MM.1S (cell line): Measurements from ENCODE around the gene NLGN1.

Experiments used
- DNase-seq: peaks from one replicate; pipeline ENCODE4 v3.0.0-alpha.2; 2015
- H2AFZ ChIP-seq: fragments of 300-600 bp; sonication (generic); 2 replicates; pipeline ENCODE4 v1.6.0; 2016; ENCODE audit warnings: antibody characterized with exemption, low read length
- H3F3A ChIP-seq: fragments of 300-600 bp; sonication (generic); 2 replicates; pipeline ENCODE4 v1.6.1; 2016; ENCODE audit warnings: mild to moderate bottlenecking, antibody characterized with exemption, low read length, moderate library complexity, mixed read lengths; ENCODE audit not compliant: insufficient read depth
- H3K27ac ChIP-seq: fragments of 300-600 bp; sonication (generic); 2 replicates; pipeline ENCODE4 v1.5.1; 2016; ENCODE audit warnings: mild to moderate bottlenecking, low read length
- H3K27me3 ChIP-seq: fragments of 300-600 bp; sonication (generic); replicated peaks from 2 replicates; pipeline ENCODE4 v1.6.0; 2016; ENCODE audit warnings: low read length; ENCODE audit not compliant: insufficient read depth
- H3K36me3 ChIP-seq: fragments of 300-600 bp; sonication (generic); replicated peaks from 2 replicates; pipeline ENCODE4 v1.6.1; 2016; ENCODE audit warnings: mild to moderate bottlenecking, low read length, mixed read lengths; ENCODE audit not compliant: insufficient read depth
- H3K4me1 ChIP-seq: fragments of 300-600 bp; sonication (generic); 2 replicates; pipeline ENCODE4 v1.6.1; 2016; ENCODE audit warnings: low read length, mixed read lengths
- H3K4me2 ChIP-seq: fragments of 300-600 bp; sonication (generic); 2 replicates; pipeline ENCODE4 v1.6.0; 2016; ENCODE audit warnings: low read depth, low read length
- H3K4me3 ChIP-seq: fragments of 300-600 bp; sonication (generic); 2 replicates; pipeline ENCODE4 v1.5.1; 2016; ENCODE audit warnings: low read length, mixed read lengths
- H3K79me2 ChIP-seq: fragments of 300-600 bp; sonication (generic); 2 replicates; pipeline ENCODE4 v1.6.1; 2016; ENCODE audit warnings: mixed run types, low read length, mixed read lengths
- H3K9ac ChIP-seq: fragments of 300-600 bp; sonication (generic); 2 replicates; pipeline ENCODE4 v1.6.1; 2016; ENCODE audit warnings: low read length, mixed read lengths
- H3K9me2 ChIP-seq: fragments of 300-600 bp; sonication (generic); replicated peaks from 2 replicates; pipeline ENCODE4 v1.6.1; 2016; ENCODE audit warnings: mild to moderate bottlenecking, low read length, mixed read lengths; ENCODE audit not compliant: insufficient read depth
- H3K9me3 ChIP-seq: fragments of 300-600 bp; sonication (generic); replicated peaks from 2 replicates; pipeline ENCODE4 v1.6.1; 2016; ENCODE audit warnings: mild to moderate bottlenecking, low read length, mixed read lengths; ENCODE audit not compliant: insufficient read depth
- H4K20me1 ChIP-seq: fragments of 300-600 bp; sonication (generic); 2 replicates; pipeline ENCODE4 v1.6.1; 2016; ENCODE audit warnings: mild to moderate bottlenecking, low read length, moderate library complexity, mixed read lengths; ENCODE audit not compliant: insufficient read depth
- CTCF ChIP-seq: fragments of 300-600 bp; sonication (generic); IDR thresholded peaks from 2 replicates; pipeline ENCODE4 v1.5.1; 2016; ENCODE audit warnings: antibody characterized with exemption, low read length, mixed read lengths
- EZH2 ChIP-seq: fragments of 300-600 bp; sonication (generic); optimal IDR thresholded peaks from 2 replicates; pipeline ENCODE3; 2017; ENCODE audit warnings: low read depth, mild to moderate bottlenecking, antibody characterized with exemption, low read length, mixed read lengths
- EZH2phosphoT487 ChIP-seq: fragments of 300-600 bp; sonication (generic); IDR thresholded peaks from 2 replicates; pipeline ENCODE4 v1.6.1; 2018; ENCODE audit warnings: antibody characterized with exemption, low read length

Gene NLGN1

GRCh38 chr3:174199696-174200095 is 802.2 kb downstream of the NLGN1 start:
- no peak for DNase-seq
- H4K20me1 ChIP-seq, result no peaks in the 10 kb centered on the region
- H3K27me3 ChIP-seq, result no peaks in the 10 kb centered on the region
- TF ChIP-seq EZH2phosphoT487 (no peak), CTCF (no peak), EZH2 (no peak)
- no peaks in the 10 kb centered on the region for H3K4me1 ChIP-seq
- H3K4me3 ChIP-seq, result no peak overlapping the region
- H3K9ac ChIP-seq, result no peak overlapping the region
- H3K36me3 ChIP-seq, result no peaks in the 10 kb centered on the region
- no peaks in the 10 kb centered on the region for H3K9me2 ChIP-seq
- H3K27ac ChIP-seq, result no peak overlapping the region
- no peaks in the 10 kb centered on the region for H3K79me2 ChIP-seq
- H2AFZ ChIP-seq, result no peak overlapping the region
- H3K4me2 ChIP-seq, result no peak overlapping the region
- no peaks in the 10 kb centered on the region for H3F3A ChIP-seq
- no peaks in the 10 kb centered on the region for H3K9me3 ChIP-seq

- Histone ChIP-seq H3K4me2 (no peak overlapping the region), H3K27me3 (no peaks in the 10 kb centered on the region), H3K27ac (no peak overlapping the region), H3K36me3 (no peaks in the 10 kb centered on the region), H3K79me2 (no peaks in the 10 kb centered on the region), H3F3A (no peaks in the 10 kb centered on the region), H3K9me3 (no peaks in the 10 kb centered on the region), H2AFZ (no peak overlapping the region), H3K4me3 (no peak overlapping the region), H3K9ac (no peak overlapping the region), H3K9me2 (no peaks in the 10 kb centered on the region), H3K4me1 (no peaks in the 10 kb centered on the region), H4K20me1 (no peaks in the 10 kb centered on the region)
- TF ChIP-seq EZH2 (no peak), EZH2phosphoT487 (no peak), CTCF (no peak)
- no peak for DNase-seq
Observed at GRCh38 chr3:174202116-174202515, 804.6 kb downstream of the NLGN1 start.

GRCh38 chr3:174202561-174202960 is 805.0 kb downstream of the NLGN1 start:
- Histone ChIP-seq H3K4me3 (no peak overlapping the region), H3K9me2 (no peaks in the 10 kb centered on the region), H3K9ac (no peak overlapping the region), H3K36me3 (no peaks in the 10 kb centered on the region), H3K9me3 (no peaks in the 10 kb centered on the region), H4K20me1 (no peaks in the 10 kb centered on the region), H3K79me2 (no peaks in the 10 kb centered on the region), H3K27me3 (no peaks in the 10 kb centered on the region), H3K27ac (no peak overlapping the region), H3F3A (no peaks in the 10 kb centered on the region), H3K4me1 (no peaks in the 10 kb centered on the region), H2AFZ (no peak overlapping the region), H3K4me2 (no peak overlapping the region)
- no peak for DNase-seq
- TF ChIP-seq CTCF (no peak), EZH2phosphoT487 (no peak), EZH2 (no peak)
